ENCODE data around the gene IL34. TPM values are rescaled to one million over a fixed set of nuclear protein-coding genes. Genes with fewer than 3 reads are reported as not detected.

IL34 gene
- total and polyA plus RNA-seq, 3 experiments from 2014 or later = not detected

DNA sequence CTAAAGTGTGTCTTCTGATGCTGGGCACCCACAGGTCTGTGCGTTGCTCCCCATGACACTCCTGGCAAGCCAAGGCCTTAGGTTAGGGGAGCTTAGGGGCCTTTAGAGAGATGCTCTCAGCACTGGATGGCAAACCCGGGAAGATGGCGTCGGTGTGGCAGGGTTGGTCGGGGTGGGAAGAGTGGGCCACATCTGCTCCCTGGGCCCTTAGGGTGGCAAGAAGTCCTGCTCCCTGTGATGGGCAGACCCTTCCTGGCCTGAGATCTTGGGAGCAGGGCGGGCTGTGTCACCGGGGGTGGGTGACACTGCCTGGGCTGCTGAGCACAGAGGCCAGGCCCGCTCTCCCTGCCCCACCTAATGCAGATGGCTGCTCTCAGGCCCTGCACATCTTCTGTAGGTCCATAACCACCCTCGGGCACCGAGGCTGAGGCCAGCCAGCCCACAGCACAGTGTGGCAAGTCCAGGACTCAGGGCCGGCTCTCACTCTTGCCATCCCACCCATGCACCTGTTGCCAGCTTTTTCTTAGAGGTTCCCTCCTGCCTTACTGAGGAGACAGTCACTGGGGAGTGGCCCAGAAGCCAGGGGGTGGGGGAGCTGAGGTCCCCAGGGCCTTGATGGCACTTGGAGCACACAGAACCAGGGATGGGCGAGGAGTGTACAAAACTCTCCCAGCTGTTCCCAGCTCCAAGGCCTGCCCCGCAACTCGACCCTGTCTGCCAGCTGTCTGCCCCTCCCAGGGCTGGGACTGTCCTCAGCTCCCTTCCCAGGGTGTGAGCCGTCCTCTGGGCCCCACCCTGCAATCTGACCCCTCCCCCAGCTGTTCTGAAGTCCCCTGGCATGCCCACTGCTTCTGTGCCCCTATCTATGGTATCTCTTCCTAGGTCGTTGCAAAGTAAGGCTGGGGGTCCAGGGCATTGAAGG, 43.9 kb downstream of the IL34 start:
- Mint-ChIP-seq H3K27me3 (peaks cover 0 to 6% of the 10 kb centered on the region in 2 donors), H3K4me3 (no peak overlapping the region), H3K36me3 (peaks cover 0 to 7% (median 0%) of the 10 kb centered on the region in 3 donors), H3K4me1 (peaks cover 2 to 9% (median 7%) of the 10 kb centered on the region in 3 donors), H3K9me3 (no peaks in the 10 kb centered on the region), H3K27ac (peak overlapping the region in 1 of 8 donors; percentile 51)
- CTCF ChIA-PET = interaction anchor here (1.3 to 3.7 kb wide), 2 partner anchors 37 to 81 kb away, joined by 3 to 15 read pairs; no protein-coding TSS in a partner anchor
- POLR2A ChIA-PET = interaction anchor here (1.5 kb wide), 1 partner anchor 47 kb away, joined by 4 read pairs; no protein-coding TSS in a partner anchor
- Histone ChIP-seq H3K27ac (ENCODE audit: low read depth, low read length) (no peak overlapping the region), H3K4me1 (ENCODE audit: insufficient read depth, low read length) (no peaks in the 10 kb centered on the region), H3K36me3 (ENCODE audit: insufficient read depth, low read length) (no peaks in the 10 kb centered on the region), H3K27me3 (ENCODE audit: insufficient read depth, low read length, poor library complexity, severe bottlenecking) (no peaks in the 10 kb centered on the region), H3K4me3 (ENCODE audit: low read length) (no peak overlapping the region), H3K9me3 (ENCODE audit: low read length) (no peaks in the 10 kb centered on the region)
- DNase-seq = no peak

DNA sequence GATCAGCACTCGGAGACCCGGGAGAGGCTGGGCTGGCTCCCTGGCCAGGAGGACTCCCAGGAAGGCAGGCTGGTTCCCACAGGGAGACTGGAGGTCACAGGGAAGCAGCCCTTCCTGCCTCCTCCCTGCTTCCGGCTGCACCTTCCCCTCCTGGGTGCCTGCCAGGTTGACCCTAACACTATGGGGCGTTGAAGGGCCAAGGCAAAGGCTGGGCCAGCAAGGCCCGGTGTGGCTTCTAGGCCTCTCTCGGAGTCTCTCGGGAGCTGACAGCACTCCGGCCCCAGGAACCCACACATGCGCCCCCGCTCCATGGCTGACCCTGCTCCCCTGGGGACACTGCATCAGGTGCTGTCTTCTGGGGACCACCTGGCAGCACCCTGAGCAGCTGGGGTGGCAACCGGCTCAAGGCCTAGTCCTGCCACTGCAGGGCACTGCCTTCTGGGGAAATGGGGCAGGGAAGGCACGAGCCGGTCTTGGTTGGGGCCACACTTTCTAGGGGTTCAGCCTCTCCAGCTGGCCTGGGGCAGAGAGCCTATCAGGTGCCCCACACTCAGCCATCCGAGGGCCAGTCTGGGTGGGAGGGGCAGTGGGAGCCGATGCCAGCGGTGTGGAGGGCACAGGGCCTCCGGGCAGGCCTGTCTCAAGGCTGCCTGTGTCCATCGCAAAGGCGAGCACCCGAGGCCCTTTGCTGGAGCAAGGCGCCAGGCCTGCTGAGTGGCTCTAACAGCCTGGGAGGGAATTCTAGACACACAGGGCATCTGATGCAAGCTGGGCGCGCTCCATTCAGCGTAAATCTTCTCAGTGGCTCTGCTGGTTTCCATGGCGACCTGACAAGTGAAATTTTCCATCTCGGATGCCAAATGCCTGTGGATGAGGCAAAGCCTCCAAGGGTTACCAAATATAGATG, 45.1 kb downstream of the IL34 start:
- no peak overlapping the region for H3K4me3 Mint-ChIP-seq
- peak overlapping the region in 1 of 8 donors; percentile 86 for H3K27ac Mint-ChIP-seq
- Histone ChIP-seq H3K27ac (ENCODE audit: low read depth, low read length) (no peak overlapping the region), H3K4me1 (ENCODE audit: insufficient read depth, low read length) (peaks cover 8% of the 10 kb centered on the region), H3K9me3 (ENCODE audit: low read length) (no peaks in the 10 kb centered on the region), H3K36me3 (ENCODE audit: insufficient read depth, low read length) (no peaks in the 10 kb centered on the region), H3K27me3 (ENCODE audit: insufficient read depth, low read length, poor library complexity, severe bottlenecking) (no peaks in the 10 kb centered on the region), H3K4me3 (ENCODE audit: low read length) (no peak overlapping the region)
- peaks cover 0 to 9% (median 0%) of the 10 kb centered on the region in 3 donors for H3K36me3 Mint-ChIP-seq
- DNase-seq = no peak
- peaks cover 0 to 3% of the 10 kb centered on the region in 2 donors for H3K27me3 Mint-ChIP-seq
- H3K4me1 Mint-ChIP-seq = peaks cover 10 to 19% (median 13%) of the 10 kb centered on the region in 3 donors
- ChIA-PET CTCF (no interaction called here), POLR2A (interaction anchor here (1.5 kb wide), 1 partner anchor 45 kb away, joined by 4 read pairs; no protein-coding TSS in a partner anchor)
- H3K9me3 Mint-ChIP-seq = no peaks in the 10 kb centered on the region

DNA sequence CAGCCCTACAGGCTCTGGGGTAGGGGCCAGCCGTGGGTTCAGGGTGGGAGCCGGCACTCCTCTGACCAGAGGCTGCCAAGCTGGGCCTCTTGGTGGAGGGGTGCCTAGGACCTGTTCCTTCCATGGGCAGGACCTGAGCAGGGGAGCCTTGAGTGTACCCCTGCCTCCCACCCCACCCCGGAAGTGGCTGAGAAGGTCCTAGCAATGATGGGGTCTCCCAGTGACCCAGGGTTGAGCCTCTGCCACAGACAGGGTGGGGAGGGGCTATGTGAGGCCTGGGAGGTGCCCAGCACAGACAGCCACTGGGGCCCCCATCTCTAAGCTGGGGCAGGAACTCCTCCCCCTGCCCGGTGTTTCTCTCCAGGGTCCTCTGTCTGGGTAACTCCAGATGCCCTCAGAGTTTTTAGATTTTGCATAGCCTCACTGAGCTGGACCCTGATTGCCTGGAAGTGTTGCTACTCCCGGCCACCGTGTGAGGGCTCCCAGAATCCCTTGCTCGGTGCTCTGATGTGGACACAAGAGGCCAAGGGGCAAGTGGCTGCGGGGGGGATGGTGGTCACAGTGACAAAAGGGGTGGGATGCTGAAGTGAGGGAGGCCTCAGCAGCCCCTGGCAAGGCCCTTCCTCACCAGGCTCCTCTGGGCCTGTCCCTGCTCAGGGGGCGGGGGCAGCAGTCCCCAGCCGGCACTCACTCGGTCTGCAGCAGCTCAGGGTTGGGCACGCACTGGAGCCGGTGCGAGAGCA, 45.9 kb downstream of the IL34 start:
- H3K4me3 Mint-ChIP-seq = no peak overlapping the region
- CTCF ChIA-PET = interaction anchor here (1.2 kb wide), 1 partner anchor 11 kb away, joined by 3 read pairs; no protein-coding TSS in a partner anchor
- no peak overlapping the region for H3K4me3 ChIP-seq (ENCODE audit: low read length)

DNA sequence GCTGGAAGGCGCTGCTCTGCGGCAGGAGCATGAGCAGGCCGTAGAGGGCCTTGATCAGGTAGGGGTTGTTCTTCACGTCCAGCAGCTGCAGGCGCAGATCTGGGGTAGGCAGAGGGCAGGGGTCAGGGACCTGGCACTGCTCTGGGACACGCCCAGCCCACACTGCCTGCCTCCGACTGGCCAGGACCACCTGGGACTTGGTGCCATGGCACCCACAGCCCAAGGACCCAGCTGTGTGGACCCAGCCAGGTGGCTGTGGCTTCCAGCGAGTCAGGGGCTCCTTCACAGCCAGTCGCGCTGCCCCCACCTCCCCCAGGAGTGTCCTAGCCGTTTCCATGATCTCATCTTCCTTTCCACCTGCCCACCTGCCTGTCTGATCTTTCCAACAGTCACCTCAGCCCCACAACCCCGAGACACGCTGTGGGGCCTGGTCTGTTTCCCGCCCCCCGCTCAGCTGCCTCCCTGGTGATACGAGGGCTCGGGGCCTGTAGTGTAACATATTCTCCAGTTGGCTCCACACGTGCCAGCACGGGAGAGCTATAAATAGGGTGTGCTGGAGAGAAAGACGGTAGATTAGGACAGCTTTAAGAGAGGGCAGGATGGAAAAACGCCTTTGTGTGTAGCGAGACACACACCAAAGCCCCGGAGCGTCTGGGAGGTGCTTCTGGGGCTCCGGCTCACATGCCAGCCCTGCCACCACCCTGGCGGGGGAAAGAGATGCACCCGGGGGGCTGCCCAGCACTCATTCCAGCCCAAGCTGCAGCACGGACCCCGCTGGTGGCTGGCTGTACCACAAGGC, 46.7 kb downstream of the IL34 start:
- Mint-ChIP-seq H3K36me3 (peaks cover 0 to 12% (median 0%) of the 10 kb centered on the region in 3 donors), H3K4me1 (peaks cover 11 to 27% (median 16%) of the 10 kb centered on the region in 3 donors), H3K4me3 (no peak overlapping the region), H3K27ac (no peak overlapping the region), H3K27me3 (no peaks in the 10 kb centered on the region), H3K9me3 (no peaks in the 10 kb centered on the region)
- CTCF ChIA-PET = interaction anchor here (1.2 kb wide), 1 partner anchor 12 kb away, joined by 3 read pairs; no protein-coding TSS in a partner anchor
- POLR2A ChIA-PET = no interaction called here
- Histone ChIP-seq H3K9me3 (ENCODE audit: low read length) (no peaks in the 10 kb centered on the region), H3K4me1 (ENCODE audit: insufficient read depth, low read length) (peaks cover 20% of the 10 kb centered on the region), H3K27ac (ENCODE audit: low read depth, low read length) (no peak overlapping the region), H3K36me3 (ENCODE audit: insufficient read depth, low read length) (no peaks in the 10 kb centered on the region), H3K4me3 (ENCODE audit: low read length) (no peak overlapping the region), H3K27me3 (ENCODE audit: insufficient read depth, low read length, poor library complexity, severe bottlenecking) (no peaks in the 10 kb centered on the region)
- no peak for DNase-seq

More for the DNA sequence above, 45.9 kb downstream of the IL34 start:
- Mint-ChIP-seq H3K9me3 (no peaks in the 10 kb centered on the region), H3K27me3 (no peaks in the 10 kb centered on the region), H3K4me1 (peaks cover 11 to 24% (median 14%) of the 10 kb centered on the region in 3 donors), H3K36me3 (peaks cover 0 to 9% (median 0%) of the 10 kb centered on the region in 3 donors), H3K27ac (no peak overlapping the region)
- Histone ChIP-seq H3K9me3 (ENCODE audit: low read length) (no peaks in the 10 kb centered on the region), H3K4me1 (ENCODE audit: insufficient read depth, low read length) (peaks cover 17% of the 10 kb centered on the region), H3K27ac (ENCODE audit: low read depth, low read length) (no peak overlapping the region), H3K36me3 (ENCODE audit: insufficient read depth, low read length) (no peaks in the 10 kb centered on the region), H3K27me3 (ENCODE audit: insufficient read depth, low read length, poor library complexity, severe bottlenecking) (no peaks in the 10 kb centered on the region)
- DNase-seq = no peak
- POLR2A ChIA-PET = no interaction called here

DNA sequence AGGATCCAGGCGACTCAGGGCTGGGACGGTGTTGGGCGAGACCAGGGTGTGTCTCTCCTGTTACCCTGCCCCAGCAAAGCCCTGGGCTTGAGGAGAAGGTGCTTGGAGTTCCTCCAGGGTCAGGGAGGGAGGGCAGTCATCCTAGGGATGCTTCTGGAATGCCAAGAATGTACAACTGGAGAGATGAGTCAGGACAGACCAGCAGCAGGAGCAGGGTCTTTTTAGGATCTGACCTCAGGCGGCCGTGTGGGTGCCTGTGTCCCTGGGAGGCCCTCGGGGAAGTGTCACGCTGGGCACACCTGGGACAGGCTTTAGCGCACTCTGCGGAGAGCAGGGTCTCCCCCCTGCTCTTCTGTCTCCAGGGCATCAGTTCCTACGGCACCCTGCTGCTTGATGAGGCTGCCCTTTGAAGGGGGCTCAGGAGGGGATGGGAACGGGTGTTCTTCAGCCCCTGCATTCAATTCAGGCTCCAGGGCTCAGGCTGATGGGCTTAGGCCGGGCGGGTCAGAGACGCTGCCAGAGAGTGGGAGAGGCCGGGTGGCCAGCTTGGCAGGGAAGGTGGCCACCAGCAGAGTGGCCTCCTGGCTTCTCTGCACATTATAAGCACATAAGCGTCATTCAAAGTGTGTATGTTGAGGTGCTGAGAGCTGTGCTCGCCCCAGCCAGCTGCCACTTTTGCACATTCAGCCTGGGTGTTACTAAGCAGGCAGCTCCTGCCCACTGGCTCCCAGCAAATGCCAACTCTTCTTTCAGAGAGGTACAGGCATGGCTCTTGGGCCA, 47.9 kb downstream of the IL34 start:
- Mint-ChIP-seq H3K27ac (no peak overlapping the region), H3K4me3 (no peak overlapping the region), H3K9me3 (no peaks in the 10 kb centered on the region), H3K4me1 (peaks cover 11 to 30% (median 20%) of the 10 kb centered on the region in 3 donors), H3K27me3 (no peaks in the 10 kb centered on the region), H3K36me3 (peaks cover 0 to 16% (median 0%) of the 10 kb centered on the region in 3 donors)
- DNase-seq = no peak
- H3K9me3 ChIP-seq (ENCODE audit: low read length) = no peaks in the 10 kb centered on the region
- peaks cover 20% of the 10 kb centered on the region for H3K4me1 ChIP-seq (ENCODE audit: insufficient read depth, low read length)
- H3K4me3 ChIP-seq (ENCODE audit: low read length) = no peak overlapping the region
- ChIA-PET CTCF (no interaction called here), POLR2A (no interaction called here)
- H3K27ac ChIP-seq (ENCODE audit: low read depth, low read length) = no peak overlapping the region
- H3K36me3 ChIP-seq (ENCODE audit: insufficient read depth, low read length) = no peaks in the 10 kb centered on the region
- no peaks in the 10 kb centered on the region for H3K27me3 ChIP-seq (ENCODE audit: insufficient read depth, low read length, poor library complexity, severe bottlenecking)

DNA sequence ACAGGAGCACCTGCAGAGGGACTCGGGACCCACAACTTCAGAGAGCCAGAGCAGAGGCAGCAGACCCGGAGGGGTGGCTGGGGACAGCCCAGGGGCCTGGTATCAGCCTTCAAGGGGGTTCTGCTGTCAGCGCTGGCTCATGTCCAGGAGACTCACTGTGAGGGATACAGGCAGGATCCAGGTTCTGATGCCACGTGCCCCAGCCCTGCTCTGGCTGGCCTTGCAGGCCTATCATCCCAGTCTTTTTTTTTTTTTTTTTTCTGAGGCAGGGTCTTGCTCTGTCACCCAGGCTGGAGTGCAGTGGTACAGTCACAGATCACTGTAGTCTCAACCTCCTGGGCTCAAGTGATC, 48.5 kb downstream of the IL34 start:
- no peaks in the 10 kb centered on the region for H3K27me3 ChIP-seq (ENCODE audit: insufficient read depth, low read length, poor library complexity, severe bottlenecking)
- H3K36me3 Mint-ChIP-seq = peaks cover 0 to 21% (median 0%) of the 10 kb centered on the region in 3 donors
- CTCF ChIA-PET = no interaction called here
- H3K9me3 ChIP-seq (ENCODE audit: low read length) = no peaks in the 10 kb centered on the region
- H3K9me3 Mint-ChIP-seq = no peaks in the 10 kb centered on the region
- POLR2A ChIA-PET = no interaction called here
- H3K4me1 ChIP-seq (ENCODE audit: insufficient read depth, low read length) = peaks cover 20% of the 10 kb centered on the region
- H3K36me3 ChIP-seq (ENCODE audit: insufficient read depth, low read length) = no peaks in the 10 kb centered on the region
- DNase-seq = no peak
- H3K27ac ChIP-seq (ENCODE audit: low read depth, low read length) = peak overlapping the region; percentile 16
- H3K4me1 Mint-ChIP-seq = peaks cover 11 to 31% (median 21%) of the 10 kb centered on the region in 3 donors
- peak overlapping the region in 1 of 8 donors; percentile 93 for H3K27ac Mint-ChIP-seq
- no peak overlapping the region for H3K4me3 Mint-ChIP-seq
- H3K27me3 Mint-ChIP-seq = no peaks in the 10 kb centered on the region
- no peak overlapping the region for H3K4me3 ChIP-seq (ENCODE audit: low read length)

Data from CD8-positive, alpha-beta memory T cell (primary cell).